ENCODE data around the gene SEMA3A.
"Not testable (repeated sequence)": the region's sequence is repeated elsewhere in the genome, so short reads cannot be mapped to it uniquely, and the experiment has no call there.

Gene SEMA3A

GRCh38 chr7:84152995-84153394 lies 41.6 kb downstream of the SEMA3A start:
- no peak for DNase-seq

GRCh38 chr7:84150370-84150769 lies 44.2 kb downstream of the SEMA3A start:
- not testable (repeated sequence) for DNase-seq

DNA sequence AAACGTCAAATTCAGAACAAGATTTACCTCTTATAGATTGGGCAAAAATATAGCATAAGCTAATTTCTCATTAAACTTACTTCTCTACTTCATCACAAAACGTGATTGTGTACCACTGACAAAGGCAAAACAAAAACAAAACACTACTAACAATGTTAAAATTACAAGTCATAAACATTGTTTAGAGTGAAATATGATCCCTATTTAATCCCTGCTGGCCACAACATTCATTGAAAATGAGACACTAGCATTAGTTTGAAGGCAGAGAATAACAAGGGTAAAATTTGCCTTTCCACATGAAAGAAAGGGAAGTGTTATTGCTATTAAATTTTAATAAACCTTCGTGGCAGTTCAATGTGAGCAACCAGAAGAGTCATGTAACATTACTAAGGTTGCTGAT lies 45.0 kb downstream of the SEMA3A start:
- no peak for DNase-seq

- no peak for DNase-seq
Measured at GRCh38 chr7:84145892-84146291, 48.7 kb downstream of the SEMA3A start.

DNA sequence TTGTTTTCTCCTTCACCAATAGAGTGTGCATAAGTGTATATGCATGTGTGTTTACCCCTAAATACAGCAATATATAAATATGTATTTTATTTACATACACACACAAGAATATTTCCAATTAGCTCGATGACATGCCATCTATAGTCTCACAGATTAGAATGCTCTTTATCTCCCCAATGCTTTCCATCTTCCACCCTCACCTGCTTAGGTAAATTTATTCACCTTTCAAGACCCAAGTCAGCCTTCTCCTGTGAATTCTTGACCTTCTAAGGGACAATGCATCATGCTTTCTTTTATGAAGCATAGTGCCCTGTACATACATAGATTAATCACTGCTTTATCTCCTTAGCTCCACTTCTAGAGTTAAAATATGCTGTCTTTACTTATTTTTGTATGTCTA lies 49.7 kb downstream of the SEMA3A start:
- no peak for DNase-seq

DNA sequence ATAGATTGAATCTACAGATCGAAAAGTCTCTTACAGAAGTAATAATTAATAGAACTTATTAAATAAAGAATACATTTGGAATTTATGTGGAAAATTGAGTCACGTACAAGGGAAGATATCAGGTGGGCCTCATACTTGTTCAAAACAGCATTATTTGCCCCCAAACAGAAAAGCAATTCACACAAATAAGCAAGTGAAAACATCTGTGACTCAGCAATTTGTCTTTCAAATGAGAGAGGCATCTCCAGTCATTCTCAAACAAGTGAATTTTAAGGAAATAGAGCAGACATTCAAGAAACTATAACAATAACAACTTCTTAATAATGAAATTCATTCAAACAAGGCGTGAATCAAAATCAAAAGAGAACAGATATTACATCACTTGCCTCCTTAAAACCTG lies 50.1 kb downstream of the SEMA3A start:
- DNase-seq: no peak

GRCh38 chr7:84142726-84143125 lies 51.9 kb downstream of the SEMA3A start:
- no peak for DNase-seq

- peak in 2 of 3 donors; percentile 7 to 22 for DNase-seq
Measured at GRCh38 chr7:84139986-84140729, 54.4 kb downstream of the SEMA3A start.

DNA sequence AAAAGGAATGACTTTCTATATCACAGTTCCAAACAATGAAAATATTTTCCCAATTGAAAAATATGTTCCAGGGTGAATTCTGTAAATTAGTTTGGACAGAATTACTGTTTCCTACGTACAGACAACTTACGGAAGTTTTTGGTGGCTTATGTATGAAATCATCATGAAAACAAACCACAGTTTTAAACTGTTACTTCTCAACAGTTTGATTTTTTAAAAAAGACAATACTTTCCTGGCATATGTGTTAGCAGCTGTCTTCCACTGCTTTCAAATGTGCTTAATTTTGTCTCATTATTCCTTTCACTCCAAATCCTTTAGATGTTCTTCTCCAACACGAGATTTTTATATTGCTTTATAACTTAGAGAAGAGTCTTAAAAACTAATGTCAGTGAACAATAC lies 56.2 kb downstream of the SEMA3A start:
- DNase-seq: no peak

- no peak for DNase-seq
Measured at GRCh38 chr7:84137812-84138211, 56.8 kb downstream of the SEMA3A start.

GRCh38 chr7:84136809-84137208 lies 57.8 kb downstream of the SEMA3A start:
- no peak for DNase-seq

GRCh38 chr7:84136336-84136735 lies 58.3 kb downstream of the SEMA3A start:
- DNase-seq: no peak

- no peak for DNase-seq
Measured at GRCh38 chr7:84134169-84134568, 60.4 kb downstream of the SEMA3A start.

DNA sequence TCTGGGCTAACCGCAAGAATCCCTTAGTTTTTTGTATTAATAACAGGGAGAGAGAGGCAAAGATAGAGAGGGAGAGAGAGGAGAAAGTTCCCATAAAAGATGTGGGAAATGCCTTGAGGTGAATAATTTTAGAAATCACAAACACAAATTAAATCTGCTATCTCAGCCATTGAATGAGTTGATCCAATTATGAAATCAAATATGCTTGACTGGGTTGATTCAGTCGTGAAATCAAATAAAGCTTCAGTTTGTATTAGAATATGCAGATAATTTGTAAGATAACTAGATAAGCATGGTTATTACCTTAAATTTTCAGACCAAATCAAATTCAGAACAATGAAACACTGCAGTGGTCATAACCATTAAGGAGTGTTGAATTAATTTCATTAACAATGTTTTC lies 68.9 kb downstream of the SEMA3A start:
- DNase-seq: no peak

DNA sequence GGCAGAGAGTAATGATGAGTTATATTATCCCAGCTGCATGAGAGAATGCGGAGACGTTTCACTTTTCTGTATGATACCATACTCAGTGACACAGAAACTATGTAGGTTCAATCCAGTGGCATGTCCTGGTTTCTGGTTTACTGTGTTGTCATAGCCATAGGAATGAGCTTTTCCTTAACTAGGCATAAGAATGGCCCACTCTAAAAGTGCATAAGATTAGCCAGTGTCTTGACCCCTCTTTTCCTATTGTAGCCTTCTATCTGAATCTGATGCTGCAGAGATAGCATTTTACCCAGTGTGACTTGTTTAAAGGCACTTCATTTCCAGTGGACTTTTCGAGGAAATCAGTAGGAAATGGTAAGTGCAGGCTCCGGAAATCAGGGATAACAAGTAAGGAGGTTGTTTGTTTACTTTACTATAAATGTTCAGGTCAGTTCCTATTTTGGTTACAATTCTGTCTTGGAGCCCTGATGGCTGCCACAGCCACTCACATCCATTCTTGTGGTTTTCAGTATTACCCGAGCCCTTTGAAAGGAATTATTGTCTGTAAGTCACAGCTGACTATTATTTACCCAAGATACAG lies 70.5 kb downstream of the SEMA3A start:
- DNase-seq: no peak

GRCh38 chr7:84122582-84123360 lies 71.8 kb downstream of the SEMA3A start:
- DNase-seq: no peak

- DNase-seq: no peak
Measured at GRCh38 chr7:84117304-84117703, 77.3 kb downstream of the SEMA3A start.

GRCh38 chr7:84113906-84114850 lies 80.4 kb downstream of the SEMA3A start:
- no peak for DNase-seq

GRCh38 chr7:84113286-84113685 lies 81.3 kb downstream of the SEMA3A start:
- no peak for DNase-seq

DNA sequence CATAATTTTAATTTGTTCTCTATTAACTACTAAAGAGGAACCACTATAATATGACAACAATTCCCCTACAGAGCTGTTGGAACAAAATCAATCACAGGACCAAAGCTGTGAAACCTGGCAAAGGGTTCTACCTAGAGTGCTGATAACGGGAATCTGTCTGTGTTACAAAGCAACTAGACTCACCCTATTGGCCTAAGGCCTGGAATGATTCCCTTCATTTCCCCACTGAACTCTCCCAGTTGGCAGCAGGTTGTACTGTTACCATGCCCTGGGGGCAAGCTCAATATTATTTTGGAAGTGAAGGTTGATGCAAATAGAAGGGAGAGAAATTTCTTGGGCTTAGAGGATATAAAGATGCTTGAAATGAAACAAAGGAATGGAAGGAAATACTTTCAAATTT lies 81.8 kb downstream of the SEMA3A start:
- no peak for DNase-seq

DNA sequence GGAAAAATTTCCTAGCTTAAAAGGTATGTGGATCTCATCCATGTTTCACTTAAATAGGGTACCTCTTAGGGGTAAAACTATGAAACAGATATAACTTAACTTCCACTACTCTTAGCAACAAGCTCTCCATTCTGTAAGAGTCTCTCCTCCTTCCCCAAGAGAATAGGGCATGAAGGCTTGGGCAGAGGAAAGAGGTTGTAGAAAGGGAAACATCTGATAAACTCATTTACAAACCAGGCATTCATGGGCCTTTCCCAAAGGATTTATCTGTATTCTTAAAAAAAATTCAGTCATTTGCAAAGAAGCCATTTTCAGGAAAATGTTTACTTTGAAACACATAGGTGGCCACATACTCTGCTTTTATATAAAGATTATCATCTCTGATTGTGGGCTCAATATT lies 82.7 kb downstream of the SEMA3A start:
- no peak for DNase-seq

DNA sequence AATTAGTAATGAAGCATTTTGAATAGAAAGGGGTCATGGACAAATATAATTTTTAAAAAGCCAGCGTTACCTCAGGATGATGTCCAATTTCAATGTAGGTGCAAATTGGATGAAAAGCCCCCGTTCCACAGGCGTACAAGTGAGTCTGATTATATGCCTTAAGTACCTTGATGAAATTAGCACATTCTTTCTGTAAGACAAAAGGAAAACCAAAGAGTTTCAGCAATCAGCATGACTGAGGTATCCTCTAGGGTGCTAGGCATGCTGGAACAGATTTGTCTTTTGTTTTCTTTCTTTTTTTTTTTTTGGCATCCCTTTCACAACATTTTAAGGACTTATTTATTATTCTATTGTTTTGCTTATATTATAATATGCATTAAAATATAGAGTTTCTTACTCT lies 84.2 kb downstream of the SEMA3A start:
- DNase-seq: no peak

GRCh38 chr7:84108787-84109186 lies 85.8 kb downstream of the SEMA3A start:
- DNase-seq: no peak

Measured in suppressor macrophage treated with lipopolysaccharide for 1 hour (primary cell).